ENCODE measurements around the gene PPY.
"Not testable (repeated sequence)": the region's sequence is repeated elsewhere in the genome, so short reads cannot be mapped to it uniquely, and the experiment has no call there.

PPY gene

DNA sequence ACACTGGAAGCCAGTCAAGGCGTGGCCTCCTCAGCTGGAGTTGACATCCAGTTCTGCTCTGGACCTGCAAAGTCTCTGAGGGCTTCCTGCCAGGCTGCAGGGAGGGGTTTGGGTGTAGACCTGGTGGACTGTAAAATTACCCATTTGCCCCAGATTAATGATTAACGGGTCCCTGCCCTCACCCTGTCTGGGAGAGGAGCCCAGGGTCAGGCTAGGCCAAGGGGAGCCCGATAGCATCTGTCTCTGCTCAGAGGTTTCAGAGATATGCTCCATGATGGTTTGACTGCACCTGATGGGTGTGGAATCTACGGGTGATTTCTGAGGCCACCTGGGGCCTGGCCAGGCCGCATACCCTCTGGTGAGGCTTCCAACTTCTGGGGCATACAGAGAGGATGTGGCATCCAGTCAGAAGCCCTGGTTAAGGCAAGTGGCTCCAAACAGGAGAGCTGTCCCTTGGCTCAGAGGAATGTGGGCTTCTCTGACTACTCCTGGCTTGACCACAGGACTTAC is 11.2 kb downstream of the PPY start:
- DNase-seq (ENCODE audit: low spot score): no peak

- no peak for DNase-seq (ENCODE audit: low spot score)
Observed at GRCh38 chr17:43928609-43929008, 13.7 kb downstream of the PPY start.

- DNase-seq (ENCODE audit: low spot score): not testable (repeated sequence)
Observed at GRCh38 chr17:43927929-43928328, 14.3 kb downstream of the PPY start.

GRCh38 chr17:43927060-43927864 is 15.0 kb downstream of the PPY start:
- no peak for DNase-seq (ENCODE audit: low spot score)

DNA sequence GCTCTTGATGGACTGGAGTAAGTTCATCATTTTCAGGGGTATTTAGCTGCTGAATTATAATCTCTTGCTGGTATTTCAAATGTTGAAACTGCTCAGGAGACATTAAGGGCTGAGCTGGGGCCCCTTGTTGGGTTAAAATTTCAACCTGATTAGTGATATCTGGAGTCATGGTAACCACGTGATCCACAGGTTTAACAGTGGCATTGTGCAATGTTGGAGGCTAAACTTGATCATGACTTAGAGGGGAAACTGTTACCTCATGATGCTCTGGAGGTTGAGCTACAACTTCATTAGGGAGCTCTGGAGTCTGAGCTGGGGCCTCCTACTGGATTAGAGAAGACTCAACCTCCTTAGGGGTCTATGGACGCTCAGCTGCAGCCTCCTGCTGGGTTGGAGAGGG is 17.7 kb downstream of the PPY start:
- no peak for DNase-seq (ENCODE audit: low spot score)

- no peak for DNase-seq (ENCODE audit: low spot score)
Observed at GRCh38 chr17:43920500-43921095, 21.7 kb downstream of the PPY start.

- no peak for DNase-seq (ENCODE audit: low spot score)
Observed at GRCh38 chr17:43918026-43918389, 24.3 kb downstream of the PPY start.

DNA sequence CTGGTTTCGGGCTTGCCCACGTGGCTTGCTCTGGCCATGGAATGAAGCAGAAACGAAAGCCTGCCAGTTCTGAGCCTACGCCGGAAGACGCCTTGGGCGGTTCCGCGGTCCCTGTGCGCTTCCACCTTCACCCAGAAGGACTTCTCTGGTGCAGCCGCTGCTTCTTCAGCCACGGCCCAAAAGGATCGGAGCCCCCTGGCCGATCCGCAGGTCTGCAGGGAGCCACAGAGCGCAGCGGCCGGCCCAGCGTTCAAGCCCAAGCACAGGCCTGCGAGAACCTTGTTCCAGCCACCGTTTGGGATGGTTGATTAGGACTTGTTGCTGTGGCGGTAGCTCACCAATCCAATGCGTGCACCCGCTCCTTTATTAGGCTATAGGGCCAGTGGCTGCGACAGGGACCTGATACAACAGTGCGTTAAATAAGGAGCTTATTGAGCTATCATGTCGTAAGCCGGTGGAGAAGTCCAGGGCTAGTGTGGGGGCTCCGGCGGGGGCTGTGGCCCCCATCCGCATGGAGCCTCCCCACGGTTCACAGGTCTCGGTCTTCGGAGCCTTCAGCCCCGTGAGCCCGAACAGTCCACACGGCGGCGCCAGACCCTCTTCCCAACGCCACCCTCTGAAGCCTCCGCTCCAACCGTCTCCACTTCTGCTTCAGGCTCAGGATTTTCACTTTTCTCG is 24.8 kb downstream of the PPY start:
- no peak for DNase-seq (ENCODE audit: low spot score)

DNA sequence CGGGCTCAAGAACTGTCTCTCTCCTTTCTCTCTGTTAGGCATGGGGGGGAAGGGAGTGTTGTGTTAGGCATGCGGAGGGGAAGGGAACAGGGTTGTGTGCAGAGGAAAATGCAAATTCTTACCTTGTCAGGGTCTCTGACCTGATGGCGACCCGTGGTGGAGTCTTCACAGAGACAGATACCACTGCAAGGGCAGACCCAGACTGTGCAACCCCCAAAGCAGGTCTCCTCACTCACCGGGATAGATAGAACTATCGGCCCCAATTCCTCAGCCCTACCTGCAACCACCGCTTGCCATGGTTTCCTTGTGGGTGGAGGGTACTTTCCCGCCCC is 25.3 kb downstream of the PPY start:
- DNase-seq (ENCODE audit: low spot score): no peak

GRCh38 chr17:43916385-43916784 is 25.9 kb downstream of the PPY start:
- no peak for DNase-seq (ENCODE audit: low spot score)

GRCh38 chr17:43915559-43915958 is 26.7 kb downstream of the PPY start:
- no peak for DNase-seq (ENCODE audit: low spot score)

- no peak for DNase-seq (ENCODE audit: low spot score)
Observed at GRCh38 chr17:43914451-43914850, 27.8 kb downstream of the PPY start.

DNA sequence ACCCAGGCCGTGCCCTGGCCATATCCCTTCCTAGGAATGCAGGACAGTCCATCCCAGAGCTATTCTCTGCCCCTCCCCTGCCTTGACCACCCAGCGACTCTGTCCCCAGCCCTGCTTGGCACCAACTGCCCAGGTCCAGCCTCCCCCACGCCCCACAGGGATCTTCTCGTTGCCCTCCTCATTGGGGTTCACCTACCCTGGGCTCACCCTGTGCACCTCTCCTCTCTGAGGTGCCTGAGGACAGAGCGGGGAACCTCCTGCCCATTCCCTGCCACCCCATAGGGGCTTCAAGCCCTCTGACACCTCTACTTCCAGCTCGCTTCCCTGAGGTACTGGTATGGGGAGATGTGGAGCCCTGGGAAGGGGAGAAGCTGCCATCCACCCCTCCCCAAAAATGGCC is 28.7 kb downstream of the PPY start:
- no peak for DNase-seq (ENCODE audit: low spot score)

DNA sequence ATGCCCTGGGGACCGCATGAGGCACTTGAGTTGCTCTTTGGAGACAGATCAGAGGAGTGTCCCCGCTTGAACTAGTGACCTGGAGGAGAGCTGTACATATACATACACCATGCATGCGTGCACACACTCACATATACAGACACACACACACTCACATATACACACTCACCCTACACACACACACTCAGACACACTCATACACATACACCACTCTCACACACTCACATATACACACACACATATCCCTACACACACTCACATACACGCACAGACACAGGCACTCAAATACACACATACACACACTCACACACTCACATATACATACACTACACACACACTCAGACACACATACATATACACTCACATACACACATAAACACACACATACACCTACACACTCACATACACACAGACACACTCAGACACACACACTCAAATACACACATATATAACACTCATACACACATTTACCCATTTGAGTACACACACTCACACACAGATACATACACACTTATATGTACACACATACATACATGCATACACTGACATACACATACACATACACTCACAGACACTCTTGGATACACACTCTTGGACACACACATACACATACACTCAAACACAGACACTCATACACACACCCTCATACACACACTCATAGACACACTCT is 29.5 kb downstream of the PPY start:
- DNase-seq (ENCODE audit: low spot score): no peak

DNA sequence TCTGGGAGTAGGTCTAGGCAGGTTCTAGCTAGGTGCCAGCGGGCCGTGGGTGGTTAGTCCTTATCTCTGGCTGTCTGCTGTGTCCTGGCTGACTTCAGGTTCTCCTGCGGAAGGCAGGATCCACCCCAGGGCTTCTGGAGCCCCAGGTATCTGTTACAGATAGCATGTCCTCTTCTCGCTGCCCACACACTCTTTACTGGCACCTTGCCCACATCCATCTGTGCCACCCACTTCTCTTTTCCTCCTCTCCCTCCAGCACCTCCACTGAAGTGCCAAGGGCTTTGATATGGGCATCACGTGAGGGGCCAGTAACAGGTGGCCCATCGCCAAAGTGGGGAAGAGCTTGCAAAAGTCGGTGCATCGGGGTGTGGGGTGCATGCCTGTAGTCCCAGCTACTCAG is 30.4 kb downstream of the PPY start:
- no peak for DNase-seq (ENCODE audit: low spot score)

DNA sequence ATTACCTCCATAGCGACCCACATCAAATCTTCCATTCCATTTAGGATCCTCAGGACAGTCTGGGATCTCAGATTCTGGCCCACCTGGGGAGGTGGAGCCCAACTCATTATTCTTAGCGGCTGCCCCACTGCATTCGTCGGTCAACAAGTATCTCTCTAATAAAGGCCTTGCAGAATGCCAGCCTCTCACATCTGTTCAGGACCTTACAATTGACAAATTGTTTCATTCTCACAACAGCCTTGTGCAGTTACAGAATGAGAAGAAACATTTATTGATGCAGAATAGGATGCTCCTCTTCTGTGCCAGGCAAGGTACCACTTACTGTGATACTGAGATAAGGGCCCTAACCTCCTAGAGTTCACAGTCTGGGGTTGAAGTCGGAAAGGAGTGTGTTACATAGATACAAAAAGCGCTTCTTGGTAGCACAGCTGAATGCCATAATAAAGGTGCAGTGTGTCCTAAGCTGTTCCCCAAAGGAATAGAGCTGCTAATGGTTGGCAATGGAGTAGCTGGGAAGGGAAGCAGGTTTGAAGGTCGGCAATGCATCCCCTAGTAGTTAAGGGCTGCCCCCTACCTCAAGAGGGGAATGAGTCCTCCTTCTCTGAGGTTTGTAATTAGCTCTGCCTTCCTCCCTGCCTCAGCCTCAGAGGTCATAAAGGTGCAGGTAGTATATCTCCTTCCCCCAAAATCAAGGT is 32.6 kb downstream of the PPY start:
- no peak for DNase-seq (ENCODE audit: low spot score)

GRCh38 chr17:43907998-43908721 is 34.1 kb downstream of the PPY start:
- DNase-seq (ENCODE audit: low spot score): no peak

DNA sequence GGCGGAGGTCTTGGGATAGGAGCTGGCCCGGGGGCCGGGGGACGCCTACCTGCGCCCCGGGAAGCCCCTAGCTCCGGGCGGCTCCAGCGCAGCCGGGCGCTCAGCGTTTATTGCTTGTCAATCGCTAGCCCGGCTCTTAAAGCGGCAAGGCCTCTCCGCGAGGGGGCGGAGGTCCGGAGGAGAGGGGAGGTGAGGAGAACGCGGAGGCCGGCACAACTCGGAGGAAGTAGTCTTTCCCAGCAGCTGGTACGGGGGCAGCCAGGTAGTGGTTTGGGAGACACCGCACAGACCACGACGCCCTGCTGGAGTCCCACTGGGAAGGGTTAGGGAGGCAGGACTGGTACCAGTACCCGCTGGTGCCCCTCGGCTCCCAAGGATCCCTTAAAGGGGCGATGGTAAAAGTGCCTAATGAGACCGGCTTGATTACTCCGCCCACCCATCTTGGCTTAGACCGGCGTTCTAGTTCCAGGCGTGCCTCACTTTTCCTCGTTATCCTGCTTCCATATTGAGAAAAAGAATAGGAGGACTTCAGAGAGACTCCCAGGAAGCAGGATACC is 34.8 kb downstream of the PPY start, which contains the start of gene MPP2:
Gene MPP2, minus strand, starts transcription at position 112 of the 557 bp plus-strand sequence. CDS start 3,076 bp downstream, outside the sequence.
- DNase-seq (ENCODE audit: low spot score): no peak

DNA sequence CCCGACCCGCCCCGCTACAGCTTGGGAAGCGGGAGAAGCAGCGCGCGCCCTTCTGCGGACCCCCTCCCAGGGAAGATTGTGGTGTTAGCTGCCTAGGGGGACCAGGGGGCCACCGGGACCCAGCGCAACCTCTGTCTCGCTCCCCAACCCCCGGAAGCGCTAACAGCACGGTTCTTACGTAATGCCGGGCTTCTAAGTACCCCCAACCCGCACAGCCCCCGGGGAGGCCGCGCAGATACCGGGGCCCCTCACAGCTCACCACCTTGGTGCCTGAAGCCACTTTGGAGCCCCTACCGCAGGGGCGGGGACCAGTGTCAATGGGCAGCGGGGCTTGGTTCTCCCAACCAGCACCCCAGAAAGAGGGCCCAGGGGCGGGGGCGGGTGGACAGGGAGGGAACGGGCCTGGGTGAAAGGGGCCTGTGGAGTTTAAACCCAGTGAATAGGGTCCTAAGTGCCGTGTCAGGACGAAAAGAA is 35.3 kb downstream of the PPY start:
- no peak for DNase-seq (ENCODE audit: low spot score)

GRCh38 chr17:43905985-43906852 is 36.1 kb downstream of the PPY start:
- DNase-seq (ENCODE audit: low spot score): no peak

All from hematopoietic multipotent progenitor cell treated with erythropoietin and hydrocortisone succinate and interleukin-3 and kit ligand, for 15 days (in vitro differentiated cells).